GM12872 (cell line): ENCODE results near the gene FRYL.

ENCODE experiments used
- TF ChIP-seq, protein P1 (sequence below): IDR thresholded peaks from 3 replicates; pipeline ENCODE4 v1.5.1; 2011; ENCODE audit warnings: low read depth, mild to moderate bottlenecking, low read length, moderate library complexity; ENCODE audit not compliant: insufficient read depth

The FRYL gene

DNA sequence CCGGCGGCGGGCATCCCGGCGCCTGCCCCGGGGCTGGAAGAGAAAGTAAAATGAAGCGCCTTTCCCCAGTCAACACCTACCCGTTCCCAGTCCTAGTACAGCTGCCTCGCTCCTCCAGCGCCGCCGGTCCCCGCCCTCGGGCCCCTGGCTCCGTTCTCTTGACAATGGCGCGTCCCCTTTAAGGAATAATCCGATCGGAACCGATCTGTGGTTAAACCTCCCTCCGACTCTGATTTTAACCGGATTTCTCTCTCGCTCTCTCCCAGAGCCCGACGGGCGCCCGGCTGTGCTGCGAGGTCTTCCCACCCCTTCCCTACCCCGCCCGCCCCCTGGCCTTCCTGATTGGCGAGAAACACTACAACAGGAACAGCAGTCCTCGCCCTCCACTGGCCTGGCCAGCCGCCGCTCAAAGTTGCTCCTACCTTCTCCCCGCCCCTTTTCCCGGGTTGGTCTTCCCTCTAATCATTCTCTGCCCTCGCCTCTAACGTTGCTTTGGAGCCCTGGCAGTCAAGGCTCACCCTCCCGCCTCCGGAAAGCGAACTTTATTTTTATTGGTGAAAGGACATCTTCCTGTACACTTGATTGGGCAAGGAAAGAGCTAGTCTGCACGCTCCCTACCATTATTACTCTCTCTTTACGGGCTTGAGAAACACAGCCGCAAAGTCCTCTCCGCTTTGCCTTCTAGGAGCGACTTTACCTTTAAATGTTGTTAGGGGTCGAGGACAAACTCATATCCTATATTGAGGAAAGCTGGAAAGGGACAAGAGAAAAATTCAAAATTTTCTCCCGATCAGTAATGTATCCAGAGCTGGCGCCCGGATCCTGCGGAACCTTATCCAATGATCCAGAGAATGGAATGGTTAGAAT lies at the start of gene FRYL:
TSS of gene FRYL (minus strand) at position 282 of the 867 bp plus-strand sequence. CDS start 145,869 bp downstream, outside the sequence.
- TF ChIP-seq, protein P1, sequence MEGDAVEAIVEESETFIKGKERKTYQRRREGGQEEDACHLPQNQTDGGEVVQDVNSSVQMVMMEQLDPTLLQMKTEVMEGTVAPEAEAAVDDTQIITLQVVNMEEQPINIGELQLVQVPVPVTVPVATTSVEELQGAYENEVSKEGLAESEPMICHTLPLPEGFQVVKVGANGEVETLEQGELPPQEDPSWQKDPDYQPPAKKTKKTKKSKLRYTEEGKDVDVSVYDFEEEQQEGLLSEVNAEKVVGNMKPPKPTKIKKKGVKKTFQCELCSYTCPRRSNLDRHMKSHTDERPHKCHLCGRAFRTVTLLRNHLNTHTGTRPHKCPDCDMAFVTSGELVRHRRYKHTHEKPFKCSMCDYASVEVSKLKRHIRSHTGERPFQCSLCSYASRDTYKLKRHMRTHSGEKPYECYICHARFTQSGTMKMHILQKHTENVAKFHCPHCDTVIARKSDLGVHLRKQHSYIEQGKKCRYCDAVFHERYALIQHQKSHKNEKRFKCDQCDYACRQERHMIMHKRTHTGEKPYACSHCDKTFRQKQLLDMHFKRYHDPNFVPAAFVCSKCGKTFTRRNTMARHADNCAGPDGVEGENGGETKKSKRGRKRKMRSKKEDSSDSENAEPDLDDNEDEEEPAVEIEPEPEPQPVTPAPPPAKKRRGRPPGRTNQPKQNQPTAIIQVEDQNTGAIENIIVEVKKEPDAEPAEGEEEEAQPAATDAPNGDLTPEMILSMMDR = no peak

DNA sequence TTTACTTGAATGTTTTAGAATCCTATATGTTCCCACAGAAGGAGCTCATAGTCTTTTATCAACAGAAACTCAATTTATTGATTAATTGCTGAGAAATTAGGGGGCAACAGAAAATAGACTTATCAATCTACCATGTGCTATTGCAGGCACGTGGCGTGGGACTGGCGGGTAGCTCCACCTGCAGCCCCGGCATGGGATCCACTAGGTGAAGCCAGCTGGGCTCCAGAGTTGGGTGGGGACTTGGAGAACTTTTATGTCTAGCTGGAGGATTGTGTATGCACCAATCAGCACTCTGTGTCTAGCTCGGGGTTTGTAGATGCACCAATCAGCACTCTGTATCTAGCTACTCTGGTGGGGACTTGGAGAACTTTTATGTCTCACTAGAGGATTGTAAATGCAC lies 47.5 kb upstream of the FRYL start:
- TF ChIP-seq, protein P1 = no peak

DNA sequence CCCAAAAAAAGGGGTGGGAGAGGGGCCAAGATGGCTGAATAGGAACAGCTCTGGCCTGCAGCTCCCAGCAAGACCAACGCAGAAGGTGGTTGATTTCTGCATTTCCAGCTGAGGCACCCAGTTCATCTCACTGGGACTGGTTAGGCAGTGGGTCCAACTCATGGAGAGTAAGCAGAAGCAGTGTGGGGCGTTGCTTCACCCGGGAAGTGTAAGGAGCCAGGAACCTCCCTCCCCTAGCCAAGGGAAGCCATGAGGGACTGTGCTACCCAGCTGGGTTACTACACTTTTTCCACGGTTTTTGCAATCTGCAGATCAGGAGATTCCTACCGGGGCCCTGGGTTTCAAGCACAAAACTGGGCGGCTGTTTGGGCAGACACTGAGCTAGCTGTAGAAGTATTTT lies 36.9 kb upstream of the FRYL start:
- TF ChIP-seq, protein P1 = no peak

DNA sequence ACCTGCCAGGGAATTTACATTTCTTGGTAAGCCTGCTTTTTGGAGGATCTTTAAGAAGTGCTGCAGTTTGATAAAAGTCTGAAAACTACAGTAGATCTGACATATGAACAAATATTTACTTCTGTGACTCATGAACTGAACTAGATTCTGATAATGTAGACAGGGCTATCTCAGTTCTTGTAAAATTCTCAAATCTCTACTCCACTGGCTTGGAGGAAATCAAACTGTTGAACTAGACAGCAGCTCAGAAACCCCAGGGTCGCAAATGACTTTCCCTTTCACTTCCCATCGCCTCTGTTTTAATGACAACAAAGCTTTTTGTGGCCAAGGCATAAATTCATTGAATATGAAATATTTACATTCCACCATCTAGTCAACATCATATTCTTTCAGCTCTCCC lies 35.4 kb upstream of the FRYL start:
- TF ChIP-seq, protein P1 = no peak

DNA sequence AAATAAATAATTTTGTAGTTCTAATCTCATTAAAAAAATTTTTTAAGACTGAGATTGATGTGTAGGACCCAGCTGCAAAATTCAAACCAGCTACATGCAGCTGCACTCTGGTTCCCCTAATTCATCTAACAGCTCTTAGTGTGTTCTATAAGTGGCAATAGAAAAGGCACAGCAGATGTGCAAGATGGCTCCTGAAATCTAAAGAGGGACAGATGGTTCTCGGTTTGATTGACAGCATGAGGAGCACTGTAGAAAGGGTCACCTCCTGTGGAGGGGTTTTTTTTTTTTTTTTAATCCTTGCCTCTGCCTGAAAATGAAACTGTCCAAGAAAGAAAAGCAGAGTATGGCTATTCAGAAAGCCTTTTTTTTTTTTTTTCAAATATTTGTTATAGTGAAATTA lies 33.9 kb upstream of the FRYL start:
- TF ChIP-seq, protein P1 = no peak

DNA sequence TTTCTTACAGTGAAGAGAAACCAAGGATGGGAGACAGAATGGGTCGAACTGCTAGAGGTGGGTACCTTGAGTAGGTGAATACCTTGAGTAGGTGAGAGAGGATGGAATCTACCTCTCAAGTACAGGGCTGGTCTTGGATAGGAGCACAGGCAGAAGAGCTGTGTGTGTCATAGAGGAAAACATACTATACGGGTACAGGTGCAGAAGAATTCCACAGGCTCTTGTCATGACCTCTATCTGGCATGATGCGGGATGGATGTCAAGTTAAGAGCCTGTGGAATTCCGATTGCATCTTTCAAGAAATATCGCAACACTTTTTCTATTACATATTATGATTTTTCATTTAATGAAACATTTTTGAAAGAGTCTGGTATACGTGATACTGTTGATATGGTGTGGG lies 32.8 kb upstream of the FRYL start:
- TF ChIP-seq, protein P1 = no peak

DNA sequence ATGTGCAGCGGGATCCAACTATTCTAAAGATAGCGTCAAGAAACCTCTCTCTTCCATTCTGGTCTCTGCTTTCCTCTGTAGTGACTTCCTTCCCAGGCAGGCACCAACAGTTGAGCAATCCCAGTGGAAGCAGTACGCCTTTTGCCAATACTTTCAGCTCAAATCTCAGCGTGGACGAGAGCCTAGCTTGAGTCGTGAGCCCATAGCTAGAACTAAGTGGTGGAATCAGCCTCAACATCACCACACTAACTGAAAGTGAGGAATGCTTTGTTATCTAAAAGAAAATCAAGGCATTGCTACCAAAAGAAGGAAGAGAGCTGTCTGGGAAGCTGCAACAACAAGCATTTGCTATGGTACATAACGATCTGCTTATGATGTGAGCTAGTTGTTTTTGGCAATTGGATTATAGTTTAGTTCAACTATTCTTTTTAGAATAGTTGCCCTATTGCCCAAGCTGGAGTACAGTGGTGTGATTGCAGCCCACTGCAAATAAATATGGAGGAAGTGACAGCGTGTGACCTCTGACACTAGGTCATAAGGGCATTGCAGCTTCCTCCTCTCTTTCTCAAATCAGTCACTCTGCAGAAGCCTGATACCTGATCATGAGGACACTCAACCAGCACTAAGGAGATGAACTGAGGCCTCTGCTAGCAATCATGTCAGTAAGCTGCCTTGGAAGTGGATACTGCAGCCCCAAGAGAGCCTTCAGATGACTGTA lies 24.7 kb upstream of the FRYL start:
- TF ChIP-seq, protein P1 = no peak
